Bone marrow (tissue), 2 donors: ENCODE results near the gene USP6NL.

ENCODE experiments used
- DNase-seq, 2 donors: peaks; one replicate each; lab custom pipeline; 2025; lab: John Stamatoyannopoulos, UW

USP6NL gene

DNA sequence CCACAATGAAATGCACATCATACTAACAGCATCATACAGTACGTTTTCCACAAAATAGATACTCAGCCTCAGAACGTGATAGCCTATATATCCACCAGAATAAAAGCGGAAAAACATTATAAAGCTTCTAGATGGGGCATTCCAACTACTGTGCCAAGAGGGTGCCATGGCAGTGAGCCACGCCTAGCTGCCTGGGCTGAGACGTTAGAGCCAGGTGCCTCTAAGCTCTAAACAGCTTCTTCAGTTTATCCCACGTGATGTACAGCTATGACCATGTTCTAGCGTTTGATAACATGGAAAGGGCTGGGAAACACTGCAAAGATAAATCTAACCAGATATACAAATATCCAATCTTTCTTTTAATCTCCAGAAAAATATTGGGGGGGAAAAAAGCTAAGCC is 17.8 kb downstream of the USP6NL start:
- no peak for DNase-seq

DNA sequence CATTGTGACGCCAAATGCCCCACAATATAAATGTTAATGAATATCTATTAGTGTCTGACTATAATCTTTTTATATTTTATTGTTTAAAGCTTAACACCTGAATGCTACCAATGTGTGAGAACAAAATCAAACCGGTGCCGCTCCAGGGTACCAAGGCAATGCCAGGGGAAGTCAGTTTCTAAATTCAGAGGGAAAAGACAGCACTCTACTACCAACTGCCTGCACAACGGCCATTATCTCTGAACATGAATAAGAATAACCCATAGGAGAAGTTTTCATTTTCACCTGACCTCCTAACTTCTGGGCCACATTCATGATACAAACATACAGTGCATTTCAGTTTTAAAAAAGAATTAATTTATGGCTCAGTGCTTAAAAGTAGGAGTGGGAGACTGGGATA is 21.7 kb downstream of the USP6NL start:
- no peak for DNase-seq

DNA sequence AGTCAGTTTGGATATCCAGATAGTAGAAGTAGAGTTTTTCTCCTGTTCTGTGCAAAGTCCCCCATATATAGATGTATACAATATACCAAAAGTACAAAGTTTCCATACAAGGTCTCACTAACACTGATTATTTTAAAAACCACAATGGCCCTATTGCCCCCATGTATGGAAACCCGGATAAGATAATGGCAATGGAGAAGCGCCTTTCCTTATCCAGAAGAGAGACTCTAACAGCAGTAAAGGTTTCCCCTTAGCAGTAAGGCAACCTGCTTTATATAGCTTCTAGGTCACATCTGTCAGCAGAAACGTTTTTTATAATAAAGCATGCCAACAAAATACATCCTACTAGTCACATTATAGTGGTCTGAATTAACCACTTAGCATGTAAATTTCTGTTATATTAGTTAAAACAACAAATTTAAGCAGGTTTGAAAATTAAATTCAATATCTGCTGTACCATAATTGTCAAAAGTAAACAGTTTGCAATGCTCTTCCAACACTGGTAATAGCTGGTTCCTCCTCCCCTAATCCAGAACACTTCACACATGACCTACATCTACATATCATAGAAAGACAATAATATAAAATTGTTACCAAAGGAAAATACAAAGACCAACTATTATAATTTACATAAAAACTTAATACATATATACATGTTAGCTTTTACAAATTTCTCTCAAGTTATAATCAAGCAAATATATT is 22.4 kb downstream of the USP6NL start:
- DNase-seq = no peak

DNA sequence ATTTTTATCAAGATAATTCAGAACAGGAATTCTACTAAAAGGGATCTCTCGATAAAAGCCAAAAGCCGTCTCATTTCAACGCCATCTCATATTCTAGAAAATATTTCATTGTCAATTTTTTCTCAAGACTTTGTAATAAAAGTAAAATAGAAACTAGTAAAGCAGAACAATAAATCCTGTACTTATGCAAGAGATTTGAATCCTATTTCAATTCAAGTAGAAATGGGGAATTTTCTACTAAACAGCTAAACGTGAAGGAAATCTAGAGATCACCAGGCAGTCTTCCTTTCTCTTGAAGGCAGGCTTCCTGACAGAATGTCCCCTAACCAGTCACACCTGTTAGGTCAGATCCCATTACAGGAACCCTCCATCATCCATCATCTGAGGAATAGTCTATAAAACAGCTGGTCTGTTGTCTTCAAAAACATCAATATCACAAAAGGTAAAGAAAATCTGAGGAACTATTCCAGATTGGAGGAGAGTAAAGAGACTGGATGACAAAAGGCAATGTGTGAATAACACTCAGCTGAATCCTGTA is 23.7 kb downstream of the USP6NL start:
- no peak for DNase-seq

DNA sequence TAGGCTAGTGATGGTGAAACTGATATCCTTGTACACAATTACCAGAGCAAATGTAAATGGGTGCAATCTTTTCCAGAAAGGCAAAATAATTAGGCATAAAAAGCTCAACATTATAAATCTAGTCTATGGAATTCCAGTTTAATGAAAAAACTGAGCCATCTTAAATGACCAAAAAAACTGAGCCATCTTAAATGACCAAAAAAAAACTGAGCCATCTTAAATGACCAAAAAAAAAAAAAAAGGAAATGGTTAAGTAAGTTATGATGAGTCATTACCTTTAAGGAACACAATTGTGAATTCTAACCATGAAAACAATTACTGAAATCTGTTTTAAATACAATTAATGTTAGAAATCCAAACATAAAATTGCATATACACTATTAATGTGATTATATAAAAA is 25.3 kb downstream of the USP6NL start:
- DNase-seq = peak in 1 of 2 donors; percentile 30

DNA sequence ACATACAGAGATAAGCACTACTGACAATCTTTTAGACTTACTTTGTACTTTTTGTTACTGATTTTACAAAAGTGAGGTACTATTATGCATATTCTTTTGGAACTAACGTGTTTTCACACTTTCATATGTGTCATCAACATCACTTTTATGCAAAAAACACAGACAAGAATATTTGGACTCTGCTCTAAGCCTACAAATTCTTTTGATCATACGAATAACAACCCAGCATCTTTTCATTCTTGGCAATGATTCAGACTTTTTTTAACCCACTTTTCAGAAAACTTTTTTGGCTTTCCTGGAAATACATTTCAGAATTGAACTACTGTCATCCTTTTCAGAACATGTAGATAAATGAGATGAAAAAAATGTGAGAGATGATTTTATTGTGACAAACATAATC is 30.2 kb downstream of the USP6NL start:
- DNase-seq = no peak

DNA sequence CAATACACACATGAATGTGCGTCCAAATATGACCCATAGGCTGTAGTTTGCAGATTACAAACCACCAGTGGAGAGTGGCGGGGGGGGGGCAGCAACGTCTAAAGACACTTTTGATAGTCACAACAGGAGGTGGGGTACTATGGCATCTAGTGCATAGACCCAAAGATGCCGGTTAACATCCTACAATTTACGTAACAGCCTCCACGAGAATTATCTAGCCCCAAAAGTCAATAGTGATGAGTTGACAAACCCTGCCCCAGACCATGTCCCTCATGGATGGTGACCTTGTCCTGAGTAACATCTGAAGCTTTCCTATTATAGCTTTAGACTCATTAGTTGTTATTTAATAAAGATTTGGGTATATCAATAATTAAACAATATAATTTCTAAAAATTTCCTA is 31.6 kb downstream of the USP6NL start:
- DNase-seq = no peak

- DNase-seq = no peak
Observed at GRCh38 chr10:11578802-11579255, 32.6 kb downstream of the USP6NL start.

DNA sequence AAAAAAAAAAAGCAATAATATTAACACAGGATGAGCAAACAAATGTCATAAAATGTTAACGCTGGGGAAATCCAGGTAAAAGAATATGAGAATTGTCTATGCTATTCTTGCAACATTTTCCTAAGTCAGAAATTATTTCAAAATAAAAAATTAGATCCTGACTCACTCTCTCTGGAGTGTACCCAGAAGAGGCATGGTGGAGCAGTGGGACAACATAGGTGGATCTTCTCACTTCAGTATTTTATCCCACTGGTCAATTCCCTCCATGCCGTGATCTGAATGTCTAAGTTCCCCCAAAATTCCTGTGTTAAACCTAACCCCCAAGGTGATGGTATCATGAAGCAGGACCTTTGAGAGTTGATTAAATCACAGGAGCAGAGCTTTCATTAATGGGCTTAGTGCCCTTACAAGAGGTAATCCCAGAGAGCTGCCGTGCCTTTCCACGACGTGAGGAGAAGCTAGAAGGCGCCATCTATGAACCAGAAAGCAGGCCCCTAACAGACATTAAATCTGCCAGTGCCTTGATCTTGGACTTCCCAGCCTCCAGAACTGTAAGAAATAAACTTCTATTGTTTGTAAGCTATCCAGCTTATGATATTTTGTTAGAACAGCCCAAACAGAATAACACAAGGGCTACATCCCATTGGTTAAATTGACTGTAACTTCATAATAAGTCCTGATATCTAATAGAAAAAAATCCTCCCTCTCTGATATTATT is 35.2 kb downstream of the USP6NL start:
- DNase-seq = no peak

DNA sequence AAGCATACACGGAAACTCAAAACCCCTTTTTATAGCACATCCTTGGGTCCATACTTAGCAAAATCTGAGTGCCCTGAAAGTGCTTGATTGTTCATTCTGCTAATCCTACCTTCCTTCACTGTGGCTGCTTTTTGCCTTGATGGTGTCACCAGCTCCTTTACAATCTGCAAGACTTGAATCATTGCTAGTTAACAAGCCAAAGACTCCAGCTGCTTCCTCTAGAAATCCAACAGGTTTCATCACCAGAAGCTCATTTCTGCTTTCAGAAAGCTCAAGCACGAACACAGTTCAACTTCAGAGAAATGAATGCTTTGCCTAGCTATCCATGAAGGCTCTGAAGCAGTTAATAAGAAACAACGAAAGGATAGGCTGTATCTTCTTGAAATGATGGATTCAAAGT is 38.0 kb downstream of the USP6NL start:
- DNase-seq = peak in 1 of 2 donors; percentile 94

GRCh38 chr10:11570751-11571150 is 40.7 kb downstream of the USP6NL start:
- DNase-seq = no peak

DNA sequence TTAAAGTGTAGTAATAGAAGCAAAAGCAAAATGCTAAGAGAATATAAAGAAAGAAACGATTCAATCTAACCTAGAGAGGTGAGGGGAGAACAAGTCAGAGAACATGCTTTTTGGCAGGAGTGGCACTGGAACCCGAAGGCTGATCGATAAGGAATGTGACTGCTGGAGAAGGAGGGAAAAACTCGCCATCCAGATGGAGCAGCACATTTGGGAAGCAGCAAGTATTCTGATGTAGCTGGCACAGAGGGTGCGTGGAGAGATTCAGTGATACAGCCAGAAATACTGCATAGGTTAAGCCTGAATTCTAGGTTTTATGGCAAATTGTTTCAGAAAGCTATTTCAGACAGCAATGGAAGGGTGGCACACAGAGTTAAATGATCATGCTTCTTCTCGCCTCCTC is 42.0 kb downstream of the USP6NL start:
- no peak for DNase-seq

GRCh38 chr10:11568578-11568977 is 42.9 kb downstream of the USP6NL start:
- no peak for DNase-seq

DNA sequence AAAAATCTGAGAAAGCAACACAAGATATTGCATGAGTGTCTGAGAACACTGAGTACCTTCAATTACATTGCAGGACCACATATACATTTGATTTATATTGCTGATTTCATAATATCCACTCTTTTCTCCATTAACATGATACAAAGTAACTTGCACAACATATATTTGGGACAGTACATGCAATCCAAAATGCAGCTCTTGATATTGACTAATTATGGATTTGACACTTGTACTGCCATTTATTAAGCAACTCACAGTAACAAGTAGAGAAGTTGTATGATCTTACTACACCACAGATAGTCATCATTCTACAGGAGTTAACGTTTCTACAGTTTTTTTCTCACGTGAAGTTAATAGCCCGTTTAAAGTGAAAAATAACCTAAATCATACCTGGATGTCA is 46.7 kb downstream of the USP6NL start:
- DNase-seq = no peak

GRCh38 chr10:11563936-11564335 is 47.5 kb downstream of the USP6NL start:
- no peak for DNase-seq

DNA sequence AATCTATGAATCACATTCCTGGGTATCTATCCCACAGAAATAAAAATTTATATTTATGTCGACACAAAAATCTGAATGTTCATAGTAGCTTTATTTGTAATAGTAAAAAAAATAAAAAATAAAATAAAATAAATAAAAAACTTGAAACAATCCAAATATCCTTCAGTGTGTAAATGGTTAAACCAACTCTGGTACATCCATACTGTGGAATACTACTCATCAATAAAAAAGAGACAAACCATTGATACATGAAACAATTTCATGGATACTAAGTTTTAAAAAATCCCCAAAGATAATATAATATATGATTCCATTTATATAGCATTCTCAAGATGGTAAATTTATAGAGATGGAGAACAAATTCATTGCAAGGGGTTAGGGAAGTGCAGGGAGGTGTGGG is 48.6 kb downstream of the USP6NL start:
- no peak for DNase-seq

- DNase-seq = peak in 1 of 2 donors; percentile 95
Observed at GRCh38 chr10:11560076-11560709, 51.3 kb downstream of the USP6NL start.

DNA sequence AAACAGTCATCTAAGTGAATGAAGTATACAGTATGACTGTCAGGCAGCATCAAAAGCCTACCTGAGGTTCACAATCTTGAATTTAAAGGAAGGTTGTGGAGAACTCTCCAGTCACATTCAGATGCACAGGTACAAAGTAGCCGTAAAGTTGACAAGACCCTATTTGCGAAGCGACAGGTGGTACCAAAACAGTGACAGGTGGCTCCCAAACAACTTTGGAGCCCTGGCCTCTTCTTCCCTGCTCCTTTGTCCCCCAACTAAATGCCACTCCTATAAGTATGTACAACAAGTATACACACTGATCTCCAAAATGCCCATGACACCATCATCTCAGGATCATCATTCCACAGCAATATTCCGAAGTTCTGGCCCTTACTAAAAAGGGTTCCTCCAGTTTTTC is 53.5 kb downstream of the USP6NL start:
- no peak for DNase-seq

DNA sequence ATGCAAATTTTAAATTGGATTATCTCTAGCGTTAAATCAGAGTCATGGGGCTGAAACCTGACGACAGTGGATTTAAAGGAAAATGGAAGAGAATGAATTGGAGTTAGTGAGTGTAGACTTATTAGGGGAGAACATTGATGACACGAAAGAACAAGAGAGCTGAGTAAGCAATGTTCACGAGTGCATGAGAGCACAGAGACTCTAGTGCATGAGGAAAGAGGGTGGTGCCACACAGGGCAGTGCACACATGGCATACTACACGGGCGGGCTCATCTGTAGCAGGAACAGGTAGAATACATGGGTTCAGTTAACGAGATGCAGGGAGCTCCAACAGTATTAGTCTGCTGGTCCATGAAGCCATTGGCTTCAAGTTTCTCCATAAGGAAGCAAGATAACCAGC is 53.9 kb downstream of the USP6NL start:
- DNase-seq = no peak

DNA sequence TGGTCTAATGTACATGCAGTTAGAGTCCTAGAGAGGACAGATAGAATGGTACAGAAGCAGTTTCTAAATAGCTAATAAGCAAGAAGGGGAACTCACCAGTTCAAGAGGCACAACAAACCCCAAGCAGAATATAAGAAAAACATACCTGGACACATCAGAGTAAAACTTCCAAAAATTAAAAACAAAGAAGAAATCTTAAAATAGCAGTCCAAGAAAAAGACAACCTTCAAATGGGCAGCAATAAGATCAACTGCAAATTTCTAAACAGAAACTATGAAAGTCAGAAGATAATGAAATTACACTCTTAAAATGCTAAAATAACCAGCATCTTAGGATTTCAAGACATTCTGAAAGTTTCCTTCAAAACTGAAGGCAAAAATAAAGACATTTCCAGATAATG is 55.9 kb downstream of the USP6NL start:
- DNase-seq = no peak

GRCh38 chr10:11553773-11554381 is 57.6 kb downstream of the USP6NL start:
- DNase-seq = peak in 1 of 2 donors; percentile 29

- peak in 1 of 2 donors; percentile 84 for DNase-seq
Observed at GRCh38 chr10:11551916-11552602, 59.4 kb downstream of the USP6NL start.
